GDM1 (cell line): ENCODE measurements around the gene TNS1.

ENCODE experiments used
- DNase-seq: peaks from one replicate; lab custom pipeline; 2025; lab: John Stamatoyannopoulos, UW

The TNS1 gene

DNA sequence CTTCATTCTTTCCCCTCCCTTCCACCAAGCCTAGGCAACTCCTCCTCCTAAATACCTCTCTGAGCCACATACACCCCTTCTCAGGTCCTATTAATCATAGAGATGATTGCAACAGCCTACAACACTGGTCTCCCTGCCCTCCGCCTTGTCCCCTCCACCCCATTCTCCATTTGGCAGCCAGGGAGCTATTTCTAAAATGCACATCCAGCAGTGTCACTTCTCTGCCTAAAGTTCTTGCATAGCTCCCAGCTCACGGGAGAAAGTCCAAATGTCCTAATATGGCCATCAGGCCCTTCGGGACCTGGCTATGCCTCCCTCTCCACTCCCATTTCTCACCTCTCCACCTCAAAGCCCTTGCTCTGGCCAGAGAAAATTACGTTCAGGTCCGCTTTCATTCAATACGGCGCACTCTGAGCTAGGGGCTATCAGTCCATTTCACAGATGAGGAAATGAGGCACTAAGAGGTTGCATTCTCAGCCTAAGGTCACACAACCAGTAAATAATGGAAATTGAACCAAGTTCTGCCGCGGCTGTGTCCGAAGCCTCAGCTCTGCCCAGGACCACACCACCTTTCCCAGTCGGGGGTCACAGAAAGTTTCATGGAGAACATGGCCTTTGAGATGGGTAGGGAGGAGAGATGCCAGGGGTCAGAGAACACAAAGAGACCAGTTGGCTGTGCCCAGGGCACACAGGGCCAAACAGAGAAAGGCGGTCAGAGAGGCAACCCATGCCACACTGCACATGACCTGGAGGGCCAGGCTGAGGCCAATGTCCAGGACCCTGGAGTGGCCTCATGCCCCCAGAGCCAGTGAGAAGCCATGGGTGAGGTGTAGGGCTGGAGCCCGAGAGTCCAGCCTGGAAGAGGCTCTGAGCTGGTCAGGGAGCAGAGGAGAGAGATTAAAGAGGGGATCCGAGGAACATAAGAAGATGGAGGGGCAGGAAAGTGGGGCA lies 72.8 kb downstream of the TNS1 start:
- no peak for DNase-seq

- DNase-seq, result no peak
These were observed 73.5 kb downstream of the TNS1 start for GRCh38 chr2:217929272-217929671.

- no peak for DNase-seq
These were observed 74.2 kb downstream of the TNS1 start for GRCh38 chr2:217928324-217929181.

GRCh38 chr2:217927601-217928323 lies 75.0 kb downstream of the TNS1 start:
- DNase-seq, result no peak

- no peak for DNase-seq
These were observed 76.0 kb downstream of the TNS1 start for GRCh38 chr2:217926801-217927200.

GRCh38 chr2:217924346-217924901 lies 78.4 kb downstream of the TNS1 start:
- no peak for DNase-seq

DNA sequence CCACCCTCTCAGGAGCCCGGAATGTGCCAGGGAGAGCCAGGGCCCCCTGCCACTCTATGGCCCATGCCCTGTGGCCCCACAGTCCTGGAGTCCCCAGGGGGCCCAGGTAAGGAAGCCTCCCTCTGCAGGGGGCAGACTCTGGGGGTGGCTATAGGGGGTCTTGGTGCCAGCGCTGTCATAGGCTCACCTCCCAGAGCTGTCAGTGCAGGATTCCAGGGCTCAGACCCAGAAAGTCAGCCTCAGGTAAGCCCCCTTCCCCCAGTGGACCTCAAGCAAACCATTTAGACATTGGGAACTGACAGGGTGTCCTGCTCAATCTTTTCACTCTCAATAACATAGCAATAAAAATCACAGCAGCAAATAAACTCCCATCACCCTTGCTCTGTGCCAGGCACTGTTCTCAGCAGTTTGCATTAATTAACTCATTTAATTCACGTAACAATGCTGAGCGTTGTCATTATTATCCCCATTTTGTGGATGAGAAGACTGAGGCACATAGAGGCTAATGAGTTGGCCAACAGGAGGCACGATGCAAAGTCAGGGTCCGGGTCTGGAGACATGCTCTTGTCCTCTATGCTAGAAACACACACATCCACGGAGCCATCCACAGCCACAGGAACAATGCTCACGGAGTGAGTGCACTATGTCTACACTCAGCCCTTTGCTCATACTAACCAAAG lies 79.6 kb downstream of the TNS1 start:
- no peak for DNase-seq

DNA sequence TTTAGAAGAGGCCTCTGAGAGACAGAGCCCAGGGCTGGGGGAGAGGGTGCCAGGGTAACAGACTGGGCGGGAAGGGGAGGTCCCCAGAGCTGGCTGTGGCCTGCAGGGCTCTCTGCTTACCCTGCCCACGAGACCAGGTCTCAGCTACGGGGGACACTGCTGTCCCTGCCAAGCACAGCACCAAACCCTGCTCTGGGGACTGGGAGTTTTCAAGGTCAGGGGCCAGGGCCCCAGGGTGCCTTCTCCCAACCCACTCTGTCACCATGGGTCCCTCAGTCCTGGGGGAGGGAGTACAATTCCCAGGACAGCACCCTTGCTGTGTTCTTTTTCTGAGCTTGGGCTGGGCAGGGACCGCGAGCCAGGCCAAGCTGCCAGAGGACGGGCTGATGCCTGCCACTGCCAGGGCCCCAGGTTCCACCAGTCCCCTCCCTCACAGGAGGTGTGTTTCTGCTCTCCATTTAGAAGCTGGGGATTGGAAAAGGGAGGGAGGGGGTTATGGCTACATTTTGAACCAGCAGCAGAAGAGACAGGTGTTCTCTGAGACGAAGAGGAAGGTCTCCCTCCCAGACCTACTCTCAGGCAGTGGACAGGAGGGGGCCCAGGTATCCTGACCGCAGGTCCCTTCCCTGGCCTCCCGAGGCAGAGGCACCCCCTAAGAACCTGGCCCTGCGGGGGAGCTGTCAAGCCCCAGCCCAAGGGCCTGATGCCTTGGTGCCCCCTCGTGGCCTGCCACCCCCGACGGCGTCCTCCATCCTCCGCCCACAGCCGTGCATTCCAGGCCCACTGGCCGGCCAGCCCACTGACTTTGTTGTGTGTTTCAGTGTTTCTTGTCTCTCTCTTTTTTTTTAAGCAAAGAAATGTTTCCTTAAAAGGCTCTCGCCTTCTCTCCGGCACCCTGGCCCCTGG lies 80.4 kb downstream of the TNS1 start:
- DNase-seq, result no peak

- no peak for DNase-seq
These were observed 81.8 kb downstream of the TNS1 start for GRCh38 chr2:217920879-217921603.

- no peak for DNase-seq
These were observed 82.9 kb downstream of the TNS1 start for GRCh38 chr2:217919781-217920351.

- no peak for DNase-seq
These were observed 83.6 kb downstream of the TNS1 start for GRCh38 chr2:217919204-217919603.

- no peak for DNase-seq
These were observed 84.3 kb downstream of the TNS1 start for GRCh38 chr2:217918308-217919024.

DNA sequence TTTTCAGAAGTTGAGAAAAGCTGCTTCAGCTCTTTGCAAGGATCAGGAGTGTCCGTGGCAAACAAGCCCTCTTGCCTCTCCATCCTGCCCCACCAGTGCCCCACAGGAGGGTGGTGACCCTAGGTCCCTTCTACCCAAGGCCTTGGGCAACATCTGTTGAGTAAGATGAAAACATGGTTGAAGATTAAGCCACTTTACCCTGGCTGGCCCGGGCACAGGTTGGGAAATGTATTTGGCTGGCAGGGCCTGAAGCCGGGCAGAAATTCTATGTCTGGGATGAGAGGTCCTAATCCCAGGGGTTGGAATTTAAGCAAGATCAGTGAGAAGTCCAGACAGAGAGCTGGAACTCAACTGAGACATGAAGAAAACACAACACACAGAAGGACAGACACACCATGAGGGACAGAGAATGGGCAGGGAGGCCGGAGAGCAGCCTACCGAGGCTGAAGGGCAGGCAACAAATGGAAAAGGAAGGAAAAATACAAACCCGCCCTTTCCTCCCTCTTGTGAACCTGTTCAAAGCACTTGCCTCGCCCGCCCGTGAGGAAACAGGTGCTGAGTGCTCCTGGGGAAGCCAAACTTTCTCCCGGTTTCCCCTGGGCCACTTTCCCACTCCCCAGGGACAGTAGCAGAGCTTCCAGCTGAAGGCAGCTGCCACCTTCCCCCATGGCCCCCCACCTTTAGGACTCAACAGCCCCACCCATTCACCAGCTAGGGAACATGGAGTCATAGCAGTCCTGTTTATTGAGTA lies 86.1 kb downstream of the TNS1 start:
- DNase-seq, result no peak

DNA sequence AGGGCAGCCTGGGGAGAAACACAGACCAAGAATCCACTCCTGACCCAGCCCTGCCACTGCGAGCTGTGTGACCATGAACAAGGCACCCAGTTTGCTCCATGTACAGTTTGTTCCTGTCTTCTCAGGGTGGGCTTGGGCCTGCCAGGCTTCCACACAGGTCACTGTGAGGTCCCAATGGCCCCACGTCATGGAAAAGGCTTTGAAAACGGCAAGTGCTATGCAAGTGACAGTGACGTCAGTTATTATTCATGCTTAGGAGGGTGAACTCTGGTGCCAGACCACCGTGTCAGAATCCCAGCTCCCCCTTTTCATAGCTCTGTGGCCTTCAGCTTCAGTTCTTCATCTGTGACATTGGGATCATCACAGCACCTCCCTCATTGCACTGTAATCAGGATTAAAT lies 87.1 kb downstream of the TNS1 start:
- DNase-seq, result no peak

GRCh38 chr2:217914878-217915277 lies 87.9 kb downstream of the TNS1 start:
- no peak for DNase-seq

- no peak for DNase-seq
These were observed 88.7 kb downstream of the TNS1 start for GRCh38 chr2:217914078-217914477.

DNA sequence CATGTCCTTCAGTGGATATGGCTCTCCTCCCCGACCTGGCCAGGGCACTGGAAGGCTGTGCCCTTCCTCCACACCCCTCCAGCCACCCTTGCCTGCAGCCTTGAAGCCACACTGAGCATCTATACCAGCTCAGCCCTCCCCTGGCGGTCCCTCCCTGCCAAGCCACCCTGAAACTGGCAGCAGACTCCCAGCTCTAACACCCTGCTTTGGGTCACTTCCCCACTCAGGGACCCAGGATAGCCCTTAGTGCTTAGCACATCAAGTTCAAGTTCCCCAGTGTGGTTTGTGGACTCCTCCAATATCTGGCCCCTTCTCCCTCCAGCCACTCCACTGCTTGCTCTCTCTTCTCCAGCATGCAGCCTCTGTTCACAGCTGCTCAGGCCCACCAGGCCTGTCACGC lies 89.4 kb downstream of the TNS1 start:
- no peak for DNase-seq
